GM12872 (cell line): ENCODE data around the gene HSPA2.

Experiments
- TF ChIP-seq, protein P1 (sequence below): IDR thresholded peaks from 3 replicates; pipeline ENCODE4 v1.5.1; 2011; ENCODE audit warnings: low read depth, mild to moderate bottlenecking, low read length, moderate library complexity; ENCODE audit not compliant: insufficient read depth

HSPA2 gene

DNA sequence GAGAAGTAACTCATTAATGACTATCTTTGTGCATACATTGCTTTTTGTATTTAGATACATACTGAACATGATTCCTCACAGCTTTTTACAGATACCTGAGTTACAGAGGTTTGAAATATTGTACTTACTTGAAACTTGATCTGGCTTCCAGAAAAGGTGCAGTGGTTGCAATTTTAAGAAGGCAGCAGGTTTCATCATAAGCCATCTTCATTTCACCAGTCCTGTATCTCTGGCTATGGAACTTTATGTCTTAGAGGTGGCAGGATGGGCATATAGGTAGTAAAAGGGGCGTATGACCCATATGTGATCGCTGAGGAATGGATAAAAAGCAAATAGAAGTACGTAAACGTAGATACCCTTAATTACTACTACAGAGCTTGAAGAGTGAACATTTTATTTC is 22.3 kb upstream of the HSPA2 start:
- TF ChIP-seq, protein P1, sequence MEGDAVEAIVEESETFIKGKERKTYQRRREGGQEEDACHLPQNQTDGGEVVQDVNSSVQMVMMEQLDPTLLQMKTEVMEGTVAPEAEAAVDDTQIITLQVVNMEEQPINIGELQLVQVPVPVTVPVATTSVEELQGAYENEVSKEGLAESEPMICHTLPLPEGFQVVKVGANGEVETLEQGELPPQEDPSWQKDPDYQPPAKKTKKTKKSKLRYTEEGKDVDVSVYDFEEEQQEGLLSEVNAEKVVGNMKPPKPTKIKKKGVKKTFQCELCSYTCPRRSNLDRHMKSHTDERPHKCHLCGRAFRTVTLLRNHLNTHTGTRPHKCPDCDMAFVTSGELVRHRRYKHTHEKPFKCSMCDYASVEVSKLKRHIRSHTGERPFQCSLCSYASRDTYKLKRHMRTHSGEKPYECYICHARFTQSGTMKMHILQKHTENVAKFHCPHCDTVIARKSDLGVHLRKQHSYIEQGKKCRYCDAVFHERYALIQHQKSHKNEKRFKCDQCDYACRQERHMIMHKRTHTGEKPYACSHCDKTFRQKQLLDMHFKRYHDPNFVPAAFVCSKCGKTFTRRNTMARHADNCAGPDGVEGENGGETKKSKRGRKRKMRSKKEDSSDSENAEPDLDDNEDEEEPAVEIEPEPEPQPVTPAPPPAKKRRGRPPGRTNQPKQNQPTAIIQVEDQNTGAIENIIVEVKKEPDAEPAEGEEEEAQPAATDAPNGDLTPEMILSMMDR, result no peak

GRCh38 chr14:64520699-64521098 is 19.8 kb upstream of the HSPA2 start:
- TF ChIP-seq, protein P1, result no peak

- TF ChIP-seq, protein P1, result no peak
Observed at GRCh38 chr14:64522591-64523355, 17.8 kb upstream of the HSPA2 start.

GRCh38 chr14:64525354-64525753 is 15.2 kb upstream of the HSPA2 start:
- TF ChIP-seq, protein P1, result no peak

GRCh38 chr14:64531567-64531966 is 9.0 kb upstream of the HSPA2 start:
- TF ChIP-seq, protein P1, result no peak

DNA sequence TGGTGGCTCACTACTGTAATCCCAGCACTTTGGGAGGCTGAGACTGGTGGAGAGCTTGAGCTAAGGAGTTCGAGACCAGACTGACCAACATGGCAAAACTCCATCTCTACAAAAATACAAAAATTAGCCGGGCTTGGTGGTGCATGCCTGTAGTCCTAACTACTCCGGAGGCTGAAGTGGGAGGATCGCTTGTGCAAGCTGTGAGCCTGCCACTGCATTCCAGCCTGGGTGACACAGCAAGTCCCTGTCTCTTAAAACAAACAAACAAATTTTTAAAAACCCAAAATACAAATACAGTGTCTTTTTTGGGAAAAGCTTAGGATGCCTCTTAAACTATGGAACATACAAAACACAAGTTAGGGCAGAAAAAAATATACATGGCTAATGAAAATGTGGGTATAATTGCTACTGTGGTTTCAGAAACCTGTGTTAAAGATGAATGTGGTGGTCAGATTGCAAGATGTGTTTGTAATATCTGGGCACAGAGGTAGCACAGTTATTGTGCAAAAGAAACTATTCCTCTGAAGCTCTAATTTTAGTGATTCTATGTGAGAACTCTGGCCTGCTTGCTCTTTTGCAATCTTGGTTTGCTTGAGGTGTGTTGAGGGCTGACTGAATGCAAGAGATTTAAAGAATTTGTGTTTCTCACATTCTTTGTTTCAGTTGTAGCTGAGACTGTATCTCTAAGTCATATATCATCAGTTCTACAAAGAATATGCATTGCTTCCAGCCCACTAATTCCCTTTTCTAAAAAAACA is 3.9 kb upstream of the HSPA2 start:
- TF ChIP-seq, protein P1, result no peak

DNA sequence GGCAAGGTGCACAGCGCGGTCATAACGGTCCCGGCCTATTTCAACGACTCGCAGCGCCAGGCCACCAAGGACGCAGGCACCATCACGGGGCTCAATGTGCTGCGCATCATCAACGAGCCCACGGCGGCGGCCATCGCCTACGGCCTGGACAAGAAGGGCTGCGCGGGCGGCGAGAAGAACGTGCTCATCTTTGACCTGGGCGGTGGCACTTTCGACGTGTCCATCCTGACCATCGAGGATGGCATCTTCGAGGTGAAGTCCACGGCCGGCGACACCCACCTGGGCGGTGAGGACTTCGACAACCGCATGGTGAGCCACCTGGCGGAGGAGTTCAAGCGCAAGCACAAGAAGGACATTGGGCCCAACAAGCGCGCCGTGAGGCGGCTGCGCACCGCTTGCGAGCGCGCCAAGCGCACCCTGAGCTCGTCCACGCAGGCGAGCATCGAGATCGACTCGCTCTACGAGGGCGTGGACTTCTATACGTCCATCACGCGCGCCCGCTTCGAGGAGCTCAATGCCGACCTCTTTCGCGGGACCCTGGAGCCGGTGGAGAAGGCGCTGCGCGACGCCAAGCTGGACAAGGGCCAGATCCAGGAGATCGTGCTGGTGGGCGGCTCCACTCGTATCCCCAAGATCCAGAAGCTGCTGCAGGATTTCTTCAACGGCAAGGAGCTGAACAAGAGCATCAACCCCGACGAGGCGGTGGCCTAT is 875 bp downstream of the HSPA2 start:
- TF ChIP-seq, protein P1, result no peak
